T follicular helper cell (primary cell): ENCODE results near the gene SNX33.
"Not testable (repeated sequence)": the region's sequence is repeated elsewhere in the genome, so short reads cannot be mapped to it uniquely, and the experiment has no call there.

Experiments used
- DNase-seq: peaks from one replicate; pipeline ENCODE4 v3.0.0-alpha.2; 2020; ENCODE audit warnings: low read depth

Gene SNX33

DNA sequence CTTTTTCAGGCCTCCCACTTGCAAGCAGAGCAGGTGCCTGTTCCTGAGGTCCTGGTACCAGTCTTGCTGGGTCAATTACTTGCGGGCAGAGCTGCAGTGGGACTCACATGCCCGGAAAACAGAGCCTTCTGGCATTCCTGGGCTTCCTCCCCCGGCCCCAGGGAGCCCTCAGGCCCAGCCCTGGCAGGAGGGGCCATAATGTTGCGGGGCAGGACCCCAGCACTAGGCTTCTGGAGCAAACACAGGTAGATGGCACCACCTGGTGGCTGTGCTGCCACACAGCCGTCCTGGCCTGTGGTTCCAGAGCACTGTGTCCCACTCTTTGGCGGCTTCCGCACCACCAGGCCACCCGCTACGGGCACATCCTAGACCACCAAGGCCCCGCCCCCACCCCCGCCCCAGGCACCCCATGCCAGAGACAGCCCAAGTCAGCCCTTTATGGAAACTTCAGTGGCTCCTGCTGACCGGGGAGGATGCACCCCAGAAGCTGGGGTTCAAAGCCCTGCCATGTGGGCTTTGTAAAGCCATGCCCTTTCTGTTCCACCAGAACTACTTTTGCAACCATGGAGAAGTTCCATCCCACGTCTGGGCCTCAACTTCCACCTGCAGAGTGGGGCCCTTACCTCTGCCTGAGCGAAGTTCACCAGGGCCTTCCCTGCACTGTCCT is 36.1 kb downstream of the SNX33 start:
- peak; percentile 44 for DNase-seq

DNA sequence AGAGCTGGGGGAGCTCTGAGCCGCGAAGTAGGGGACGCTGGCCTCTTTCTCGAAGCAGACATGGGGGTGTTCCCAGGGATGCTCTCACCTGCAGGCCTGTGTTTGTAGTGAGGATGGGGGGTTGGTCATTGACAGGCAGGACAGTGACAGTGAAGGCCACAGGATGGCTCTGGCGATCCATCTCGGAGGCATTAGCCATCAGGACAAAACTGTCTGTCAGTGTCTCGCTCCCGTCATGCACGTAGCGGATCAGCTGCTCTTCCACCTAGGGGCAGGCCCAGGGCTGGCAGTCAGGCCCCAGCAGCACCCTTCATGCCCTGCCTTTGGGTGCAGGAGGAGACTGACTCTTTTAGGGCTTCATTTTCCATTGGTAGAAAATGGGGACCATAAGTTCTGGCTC is 36.9 kb downstream of the SNX33 start:
- DNase-seq, result no peak

DNA sequence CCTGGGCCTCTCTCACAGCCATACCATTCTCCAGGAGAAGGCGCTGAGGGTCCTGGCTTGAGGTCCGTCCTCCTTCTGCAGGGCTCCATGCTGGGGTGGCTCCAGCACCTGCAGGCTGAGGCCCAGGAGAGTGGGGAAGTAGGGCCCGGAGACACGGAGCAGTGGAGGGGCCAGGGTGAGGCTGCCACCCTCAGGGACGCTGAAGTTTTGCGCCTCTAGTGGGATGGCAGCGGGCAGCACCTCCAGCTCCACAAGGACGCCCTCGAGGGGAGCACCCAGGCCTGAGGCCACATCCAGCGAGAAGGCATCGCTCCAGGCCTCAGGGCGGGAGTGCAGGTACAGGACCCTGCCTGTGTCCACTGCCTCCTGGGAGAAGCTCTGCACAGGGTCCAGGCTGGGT is 37.5 kb downstream of the SNX33 start:
- no peak for DNase-seq

DNA sequence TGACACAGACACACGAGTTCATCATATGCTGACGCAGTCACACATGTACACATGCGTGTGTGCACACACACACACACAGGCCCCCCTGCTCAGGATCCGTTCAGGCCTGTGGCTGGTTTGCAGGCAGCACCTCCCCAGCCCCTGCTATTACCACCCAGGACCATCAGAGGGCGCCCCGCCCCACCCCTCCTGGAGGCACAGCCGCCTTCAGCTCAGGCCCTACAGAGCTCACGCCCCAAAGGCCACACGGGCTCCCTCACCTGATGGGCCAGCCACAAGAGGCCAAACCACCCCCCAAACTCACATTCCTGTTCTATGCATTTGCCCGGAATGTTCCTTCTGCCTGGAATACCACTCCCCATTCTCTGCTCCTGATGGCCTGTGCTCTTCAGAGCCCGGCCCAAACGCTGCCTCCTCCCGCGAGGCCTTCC is 38.5 kb downstream of the SNX33 start:
- DNase-seq, result peak; percentile 71

DNA sequence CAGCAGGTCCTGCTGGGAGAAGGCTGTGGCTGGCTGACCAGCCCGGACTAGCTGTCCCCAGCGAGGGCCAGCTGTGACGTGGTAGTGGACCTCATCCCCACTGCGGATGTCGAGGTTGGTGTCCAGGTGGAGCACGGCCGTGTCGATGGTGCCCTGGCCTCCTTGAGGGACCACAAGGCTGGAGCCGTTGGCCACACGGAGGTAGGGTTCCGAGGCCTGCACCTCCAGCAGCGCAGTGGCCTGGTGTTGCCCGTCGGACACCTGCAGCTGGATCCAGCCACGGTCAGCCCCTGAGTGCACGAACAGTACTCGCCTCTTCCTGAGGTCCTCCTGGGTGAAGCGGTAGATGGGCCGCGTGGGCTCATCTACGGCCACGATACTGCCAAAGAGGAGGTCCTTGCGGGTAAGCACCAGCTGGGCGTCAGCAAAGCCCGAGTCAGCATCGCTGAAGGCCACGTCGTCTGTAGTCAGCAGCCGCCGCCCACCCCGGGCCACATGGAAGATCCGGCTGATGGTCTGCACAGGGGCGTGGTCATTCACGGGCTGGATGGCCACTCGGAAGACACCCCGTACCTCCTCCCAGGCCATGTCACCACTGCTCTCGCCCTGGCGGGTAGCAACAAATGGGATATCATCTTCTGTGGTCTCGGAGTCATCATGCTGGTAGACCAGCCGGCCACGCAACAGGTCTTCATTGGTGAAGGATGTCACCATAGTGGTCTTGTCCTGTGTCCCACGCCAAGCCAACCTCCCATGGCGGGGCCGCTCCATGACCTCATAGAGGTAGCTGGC is 40.0 kb downstream of the SNX33 start:
- no peak for DNase-seq

DNA sequence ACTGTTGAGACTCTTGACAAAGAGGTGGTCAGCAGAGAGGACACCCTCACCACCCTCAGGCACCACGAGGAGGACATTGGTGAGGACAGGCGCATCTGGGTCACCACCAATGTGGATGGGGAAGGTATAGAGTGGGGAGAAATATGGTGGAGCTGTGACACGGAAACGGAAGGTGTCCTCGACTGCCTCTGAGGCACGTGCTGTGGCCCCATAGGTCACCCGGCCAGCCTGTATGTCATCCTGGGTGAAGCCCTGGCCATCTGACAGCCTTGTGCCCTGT is 40.5 kb downstream of the SNX33 start:
- DNase-seq, result no peak

DNA sequence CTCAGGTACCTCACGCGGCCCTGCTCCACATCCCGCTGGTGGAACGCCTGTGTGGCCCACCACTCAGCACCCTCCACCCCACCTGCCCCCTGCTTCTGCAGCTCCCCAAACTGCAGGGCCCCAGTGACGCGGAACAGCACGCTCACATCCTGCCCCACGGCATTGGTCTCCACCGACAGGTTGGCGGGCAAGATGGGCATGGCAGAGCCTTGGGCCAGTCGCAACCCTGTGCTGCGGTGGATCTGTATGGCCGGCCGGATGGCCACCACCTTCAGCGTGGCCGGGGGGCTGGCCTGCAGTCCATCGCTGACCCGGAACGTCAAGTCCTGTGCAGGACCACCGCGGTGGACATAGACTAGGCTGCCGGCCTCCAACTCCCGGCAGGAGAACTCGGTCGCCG is 41.1 kb downstream of the SNX33 start:
- no peak for DNase-seq

DNA sequence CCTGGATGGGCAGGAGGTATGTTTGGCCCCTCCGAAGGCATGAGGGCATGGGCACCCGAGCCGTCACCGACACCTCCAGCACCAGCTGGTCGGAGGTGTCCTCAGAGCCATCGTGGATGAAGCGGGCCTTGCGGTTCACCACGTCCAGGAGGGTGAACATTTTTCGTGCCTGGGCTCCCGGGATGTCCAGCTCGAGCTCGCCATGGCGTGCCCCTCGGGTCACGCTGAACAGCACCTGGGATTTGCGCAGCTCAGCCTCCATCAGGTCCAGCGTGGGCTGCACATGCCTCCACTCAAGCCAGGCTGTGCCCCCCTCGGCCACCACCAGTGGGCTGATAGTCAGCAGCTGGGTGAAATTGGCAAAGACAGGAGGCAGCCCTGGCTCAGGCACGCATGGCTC is 41.7 kb downstream of the SNX33 start:
- DNase-seq, result not testable (repeated sequence)

DNA sequence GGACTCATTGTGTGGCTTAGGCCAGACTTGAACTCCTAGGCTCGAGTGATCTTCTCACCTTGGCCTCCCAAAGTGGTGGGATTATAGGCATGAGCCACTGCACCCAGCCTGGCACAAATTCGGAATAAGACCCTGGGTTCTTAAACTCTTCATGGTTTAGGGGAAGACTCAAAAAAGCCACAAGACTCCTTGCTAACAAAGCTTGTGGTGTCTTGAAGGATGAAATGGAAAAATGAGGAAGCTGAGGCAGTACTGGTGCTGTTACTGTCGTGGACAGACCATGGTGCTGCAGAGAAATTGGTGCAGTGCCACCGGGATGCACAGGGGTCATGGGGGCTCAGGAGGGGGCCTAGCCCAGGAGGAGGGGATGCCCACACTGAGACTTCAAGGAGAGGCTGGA is 44.6 kb downstream of the SNX33 start:
- DNase-seq, result not testable (repeated sequence)

DNA sequence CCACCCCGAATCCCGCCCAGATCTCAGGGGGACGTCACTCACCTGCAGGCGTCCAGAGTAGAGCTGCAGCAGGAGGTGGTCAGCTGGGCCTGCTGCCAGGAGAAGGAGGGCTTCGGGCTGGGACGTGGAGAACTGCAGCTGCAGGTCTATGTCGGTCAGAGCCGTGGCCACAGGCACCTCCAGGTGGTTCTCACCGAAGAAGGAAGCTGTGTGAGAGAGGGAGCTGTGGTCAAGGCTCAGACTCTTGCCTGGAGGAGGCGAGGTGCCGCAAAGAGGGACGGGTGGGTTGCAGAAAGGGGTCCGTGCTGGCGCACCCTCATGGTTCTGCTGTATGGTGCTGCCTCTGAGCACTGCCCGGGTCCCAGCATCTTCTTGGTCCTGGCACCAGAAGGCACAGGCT is 45.3 kb downstream of the SNX33 start:
- not testable (repeated sequence) for DNase-seq

DNA sequence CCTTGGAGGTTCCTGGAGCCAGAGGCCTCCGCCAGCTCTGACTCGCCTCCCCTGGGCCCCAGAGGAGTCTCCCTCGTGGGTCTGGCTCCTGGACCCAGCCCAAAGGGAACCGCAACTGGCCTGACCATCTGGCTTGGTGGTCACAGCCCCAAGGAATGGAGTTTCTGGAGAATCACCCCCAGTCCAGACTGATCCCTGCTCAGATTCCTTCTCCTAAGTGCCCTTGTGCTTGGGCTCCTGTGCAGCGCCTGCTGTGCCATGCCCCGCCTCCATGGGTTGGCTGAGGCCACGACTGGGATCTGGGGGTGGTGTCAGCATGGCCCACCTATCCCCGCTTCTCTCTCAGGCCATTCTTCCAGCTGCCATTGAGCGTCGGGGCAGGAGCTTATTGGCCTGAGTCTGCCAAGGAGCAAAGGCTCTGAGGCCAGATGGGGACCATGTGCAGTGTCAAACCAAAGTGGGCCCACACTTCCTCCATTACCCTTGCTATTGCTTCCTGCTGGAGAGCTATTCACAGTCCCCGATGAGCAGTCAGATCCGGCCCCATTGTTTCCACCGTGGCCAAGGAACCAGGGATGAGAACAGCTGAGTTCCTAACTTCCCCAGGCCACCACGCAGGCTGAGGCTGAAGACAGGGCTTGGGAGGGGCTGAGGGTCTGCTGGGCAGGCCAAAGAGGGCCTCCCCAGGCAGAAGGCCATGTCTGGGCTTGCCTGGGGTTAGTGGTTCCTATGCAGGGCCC is 46.0 kb downstream of the SNX33 start:
- DNase-seq, result no peak

DNA sequence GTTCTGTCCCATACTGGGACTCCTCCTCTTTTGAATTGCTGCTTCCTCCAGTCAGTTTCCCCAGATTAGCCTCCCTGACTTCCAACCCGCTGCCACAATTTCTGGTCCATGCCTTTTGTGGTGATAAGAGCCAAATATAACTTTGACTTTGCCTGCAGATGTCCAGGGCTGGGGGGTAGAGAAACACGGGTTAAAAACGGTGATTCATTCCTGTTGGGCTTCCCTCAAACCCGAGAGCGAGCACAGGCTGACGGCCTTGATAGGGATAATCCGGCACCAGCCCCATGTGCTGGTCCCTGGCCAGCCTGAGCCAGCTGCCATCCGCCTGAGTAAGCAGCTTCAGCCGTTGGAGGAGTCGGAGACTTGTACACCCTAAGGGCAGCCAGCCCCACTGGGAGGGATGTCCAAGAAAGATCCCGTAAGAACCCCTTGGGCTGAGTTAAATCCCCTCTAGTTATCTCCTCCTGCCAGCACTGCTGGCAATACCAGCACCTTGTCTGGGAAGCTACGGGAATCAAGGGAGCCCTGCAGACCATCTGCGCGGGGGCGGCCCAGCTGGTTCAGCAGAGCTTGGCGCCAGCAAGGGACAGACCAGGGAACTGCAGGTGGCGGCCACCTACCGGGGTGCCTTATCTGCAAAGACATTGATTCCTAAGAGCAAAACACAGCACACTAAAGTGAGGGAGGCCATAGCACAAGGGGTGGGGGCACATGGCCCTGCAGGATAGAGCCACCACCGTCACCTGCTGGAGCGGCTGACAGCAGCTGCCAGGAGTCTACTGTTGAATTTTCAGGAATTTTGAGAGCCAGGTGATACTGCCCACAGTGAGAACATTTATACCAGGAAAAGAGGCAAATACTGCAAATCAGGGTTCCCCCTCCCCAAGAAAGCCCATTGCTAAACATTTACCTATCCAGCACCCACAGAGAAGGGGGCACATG is 46.8 kb downstream of the SNX33 start:
- DNase-seq, result no peak

DNA sequence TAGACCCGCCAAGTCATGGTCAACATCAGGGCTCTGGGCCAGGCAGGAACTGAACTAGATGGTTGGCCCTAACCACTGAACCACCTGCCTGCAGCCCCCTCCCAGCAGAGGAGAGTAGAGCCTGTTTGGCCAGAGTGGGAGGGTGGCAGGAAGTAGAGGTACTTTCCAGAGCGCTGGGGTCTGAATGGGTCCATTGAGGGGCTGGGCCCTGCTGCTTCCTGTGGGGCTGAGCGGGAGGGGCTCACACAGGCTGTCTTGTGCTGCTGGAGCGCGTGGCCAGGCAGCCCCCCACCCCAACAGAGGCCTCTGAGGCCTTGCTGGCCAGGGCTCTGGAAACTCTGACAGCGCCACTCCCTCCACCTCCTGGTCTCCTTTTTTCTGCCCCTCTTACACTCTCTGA is 47.5 kb downstream of the SNX33 start:
- DNase-seq, result no peak

DNA sequence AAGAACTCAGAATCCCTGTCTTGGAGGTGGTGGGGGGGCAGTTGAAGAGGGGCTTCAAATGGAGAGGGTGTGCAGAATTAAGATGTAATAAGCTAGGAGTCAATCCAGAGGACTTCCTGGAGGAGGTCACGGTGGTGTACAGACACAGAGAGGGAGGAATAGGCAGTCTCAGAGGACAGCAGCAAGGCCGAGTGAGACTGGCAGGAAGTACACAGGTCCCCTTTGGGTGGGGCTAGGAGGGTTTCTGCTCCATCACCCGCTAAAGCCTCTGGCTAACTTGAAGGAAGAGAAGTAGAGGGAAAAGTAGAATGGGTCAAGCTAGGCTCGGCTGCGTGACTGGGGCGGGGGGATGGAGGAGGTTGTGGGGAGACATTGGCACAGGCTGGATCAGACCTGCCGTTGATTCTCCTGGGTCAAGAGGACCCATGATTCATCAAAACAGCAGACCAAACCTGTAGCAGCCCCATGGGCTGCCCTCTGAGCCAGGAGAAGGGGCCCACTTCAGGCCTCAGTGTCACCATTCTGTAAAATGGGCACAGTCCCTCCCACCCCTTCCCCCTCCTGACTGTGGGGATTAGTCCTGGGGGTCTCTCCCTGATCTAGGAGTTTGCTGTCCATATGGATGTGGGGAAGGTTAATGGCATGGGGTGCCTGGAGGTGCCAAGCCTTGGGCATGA is 48.1 kb downstream of the SNX33 start:
- no peak for DNase-seq

DNA sequence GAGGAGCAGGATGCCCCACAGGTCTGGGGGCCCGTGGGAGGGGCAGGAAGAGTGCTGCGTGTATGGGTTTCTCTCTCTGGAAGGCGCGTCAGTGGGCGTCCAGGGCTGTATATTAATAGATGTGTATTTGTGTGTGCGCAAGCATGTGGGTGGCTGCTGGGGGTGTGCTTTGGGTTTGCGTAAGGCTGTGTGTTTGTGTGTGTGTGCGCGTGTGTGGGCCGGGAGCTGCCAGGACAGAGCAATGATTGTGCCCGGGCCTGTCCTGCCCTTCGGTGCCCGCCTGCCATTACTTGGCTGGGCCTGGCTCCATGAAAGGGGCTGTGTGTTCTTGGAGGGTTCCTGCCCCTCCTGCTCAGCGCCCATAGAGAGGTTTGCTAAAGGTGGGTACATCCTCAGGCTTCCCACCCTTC is 48.6 kb downstream of the SNX33 start:
- DNase-seq, result no peak

DNA sequence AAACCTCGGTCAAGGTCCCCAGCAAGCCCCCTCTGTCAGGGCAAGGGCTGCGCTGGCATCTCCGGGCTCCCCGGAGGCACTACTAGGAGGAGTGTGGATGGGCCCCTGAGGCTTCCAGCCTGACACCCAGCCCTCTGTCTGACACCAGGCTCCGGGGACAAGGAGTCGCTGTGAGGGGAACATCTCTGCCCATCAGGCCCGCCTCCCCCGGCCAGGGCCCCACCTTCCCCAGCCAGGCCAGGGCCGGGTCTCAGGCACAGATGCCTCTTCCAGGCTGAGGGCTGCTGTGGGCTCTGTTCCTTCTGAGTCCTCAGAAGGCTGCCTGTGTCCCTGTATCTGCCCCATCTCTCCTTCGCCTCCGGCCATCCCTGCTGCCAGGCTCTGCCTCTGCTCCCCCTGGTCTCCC is 49.1 kb downstream of the SNX33 start:
- no peak for DNase-seq

DNA sequence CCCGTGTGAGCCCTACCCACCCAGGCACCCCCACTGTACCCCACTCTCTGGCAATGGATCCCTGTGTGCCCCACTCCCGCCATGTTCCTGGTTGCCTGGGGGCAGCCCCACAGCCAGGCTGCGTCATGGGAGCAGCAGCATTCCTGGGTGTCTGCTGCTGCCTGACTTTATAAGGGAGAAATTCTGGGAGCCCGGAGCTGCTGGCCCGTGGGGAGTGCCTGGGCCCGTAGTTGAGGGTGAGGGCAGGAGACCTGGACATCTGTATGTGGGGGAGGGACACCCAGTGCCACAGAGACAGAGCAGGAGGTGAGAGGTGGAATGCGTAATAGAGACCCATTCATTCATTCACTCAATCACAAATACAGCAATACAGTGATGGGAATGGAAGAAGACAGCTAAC is 49.8 kb downstream of the SNX33 start:
- DNase-seq, result no peak

DNA sequence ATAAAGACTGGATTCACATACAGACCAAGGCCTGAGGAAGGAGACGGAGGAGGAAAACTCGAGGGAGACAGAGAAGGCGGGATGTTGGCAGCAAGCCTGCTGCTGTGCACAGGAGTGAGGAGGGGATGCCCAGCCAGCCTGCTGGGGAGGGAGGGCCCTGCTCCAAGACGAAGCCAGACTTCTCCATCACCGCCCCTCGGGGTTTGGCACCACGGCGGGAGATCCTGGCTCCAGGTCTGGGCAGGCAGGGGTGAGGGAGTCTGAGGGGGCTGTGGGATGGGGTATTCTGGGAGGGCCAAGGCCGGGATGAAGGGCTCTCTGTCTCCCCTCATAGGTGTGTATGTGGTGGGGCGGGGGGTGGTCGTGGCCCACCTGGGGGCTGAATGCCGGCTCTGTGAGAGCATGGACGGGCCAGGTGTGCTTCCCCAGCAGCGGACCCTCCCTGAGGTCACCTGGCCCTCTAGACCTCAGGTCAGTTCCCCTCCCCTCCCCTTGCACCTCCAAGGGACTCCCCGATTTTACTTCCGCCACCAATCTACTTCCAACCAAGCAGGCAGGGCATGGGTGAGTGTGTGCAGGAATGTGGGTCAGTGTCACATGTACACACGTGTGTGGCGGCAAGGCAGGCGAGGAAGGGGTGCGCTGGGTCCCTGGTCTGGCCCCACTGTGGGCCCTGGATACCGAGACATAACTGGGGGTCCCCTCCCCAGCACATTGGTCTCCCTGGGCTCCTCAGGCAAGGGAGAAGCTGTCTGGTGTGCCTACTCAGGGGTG is 50.4 kb downstream of the SNX33 start:
- not testable (repeated sequence) for DNase-seq

DNA sequence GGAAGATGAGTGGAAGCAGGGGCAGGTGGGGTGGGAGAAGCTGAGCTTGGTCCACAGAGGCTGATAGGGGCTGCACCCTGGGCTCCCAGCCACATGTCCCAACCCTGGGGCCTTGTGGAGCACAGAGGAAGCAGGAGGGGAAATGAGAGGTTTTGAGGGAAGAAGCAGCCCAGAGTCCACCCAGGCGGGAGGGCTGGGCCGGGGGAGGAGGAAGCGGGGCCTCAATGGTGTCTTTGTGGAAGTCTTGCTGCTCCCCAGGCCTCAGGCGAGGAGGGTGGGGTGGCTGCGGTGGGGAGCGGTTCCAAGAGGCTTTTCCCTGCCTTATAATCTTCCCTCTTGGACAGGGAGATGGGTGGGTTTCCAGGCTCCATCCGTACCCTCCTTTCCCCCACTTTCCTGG is 51.8 kb downstream of the SNX33 start:
- DNase-seq, result not testable (repeated sequence)
